MM.1S (cell line): ENCODE measurements around the gene ATG4D.

Experiments
- DNase-seq: peaks from one replicate; pipeline ENCODE4 v3.0.0-alpha.2; 2015
- H2AFZ ChIP-seq: fragments of 300-600 bp; sonication (generic); 2 replicates; pipeline ENCODE4 v1.6.0; 2016; ENCODE audit warnings: antibody characterized with exemption, low read length
- H3F3A ChIP-seq: fragments of 300-600 bp; sonication (generic); 2 replicates; pipeline ENCODE4 v1.6.1; 2016; ENCODE audit warnings: mild to moderate bottlenecking, antibody characterized with exemption, low read length, moderate library complexity, mixed read lengths; ENCODE audit not compliant: insufficient read depth
- H3K27ac ChIP-seq: fragments of 300-600 bp; sonication (generic); 2 replicates; pipeline ENCODE4 v1.5.1; 2016; ENCODE audit warnings: mild to moderate bottlenecking, low read length
- H3K27me3 ChIP-seq: fragments of 300-600 bp; sonication (generic); replicated peaks from 2 replicates; pipeline ENCODE4 v1.6.0; 2016; ENCODE audit warnings: low read length; ENCODE audit not compliant: insufficient read depth
- H3K36me3 ChIP-seq: fragments of 300-600 bp; sonication (generic); replicated peaks from 2 replicates; pipeline ENCODE4 v1.6.1; 2016; ENCODE audit warnings: mild to moderate bottlenecking, low read length, mixed read lengths; ENCODE audit not compliant: insufficient read depth
- H3K4me1 ChIP-seq: fragments of 300-600 bp; sonication (generic); 2 replicates; pipeline ENCODE4 v1.6.1; 2016; ENCODE audit warnings: low read length, mixed read lengths
- H3K4me2 ChIP-seq: fragments of 300-600 bp; sonication (generic); 2 replicates; pipeline ENCODE4 v1.6.0; 2016; ENCODE audit warnings: low read depth, low read length
- H3K4me3 ChIP-seq: fragments of 300-600 bp; sonication (generic); 2 replicates; pipeline ENCODE4 v1.5.1; 2016; ENCODE audit warnings: low read length, mixed read lengths
- H3K79me2 ChIP-seq: fragments of 300-600 bp; sonication (generic); 2 replicates; pipeline ENCODE4 v1.6.1; 2016; ENCODE audit warnings: mixed run types, low read length, mixed read lengths
- H3K9ac ChIP-seq: fragments of 300-600 bp; sonication (generic); 2 replicates; pipeline ENCODE4 v1.6.1; 2016; ENCODE audit warnings: low read length, mixed read lengths
- H3K9me2 ChIP-seq: fragments of 300-600 bp; sonication (generic); replicated peaks from 2 replicates; pipeline ENCODE4 v1.6.1; 2016; ENCODE audit warnings: mild to moderate bottlenecking, low read length, mixed read lengths; ENCODE audit not compliant: insufficient read depth
- H3K9me3 ChIP-seq: fragments of 300-600 bp; sonication (generic); replicated peaks from 2 replicates; pipeline ENCODE4 v1.6.1; 2016; ENCODE audit warnings: mild to moderate bottlenecking, low read length, mixed read lengths; ENCODE audit not compliant: insufficient read depth
- H4K20me1 ChIP-seq: fragments of 300-600 bp; sonication (generic); 2 replicates; pipeline ENCODE4 v1.6.1; 2016; ENCODE audit warnings: mild to moderate bottlenecking, low read length, moderate library complexity, mixed read lengths; ENCODE audit not compliant: insufficient read depth
- EZH2 ChIP-seq: fragments of 300-600 bp; sonication (generic); optimal IDR thresholded peaks from 2 replicates; pipeline ENCODE3; 2017; ENCODE audit warnings: low read depth, mild to moderate bottlenecking, antibody characterized with exemption, low read length, mixed read lengths
- EZH2phosphoT487 ChIP-seq: fragments of 300-600 bp; sonication (generic); IDR thresholded peaks from 2 replicates; pipeline ENCODE4 v1.6.1; 2018; ENCODE audit warnings: antibody characterized with exemption, low read length
- TF ChIP-seq, protein P1 (sequence below): fragments of 300-600 bp; sonication (generic); IDR thresholded peaks from 2 replicates; pipeline ENCODE4 v1.5.1; 2016; ENCODE audit warnings: antibody characterized with exemption, low read length, mixed read lengths

Gene ATG4D

GRCh38 chr19:10601999-10602329 is 58.3 kb downstream of the ATG4D start:
- H3K27ac ChIP-seq: no peak overlapping the region
- H3K4me1 ChIP-seq: peaks cover 2% of the 10 kb centered on the region
- no peak for TF ChIP-seq EZH2
- no peaks in the 10 kb centered on the region for H3K9me2 ChIP-seq
- peak overlapping the region; percentile 70 for H3K4me2 ChIP-seq
- H3K4me3 ChIP-seq: no peak overlapping the region
- 0 out of 2 replicates have a peak, but pooled peaks cover 11% of the 10 kb centered on the region for H3K27me3 ChIP-seq
- peaks cover 2% of the 10 kb centered on the region; the same call in 1 of the 2 replicates for H3F3A ChIP-seq
- H4K20me1 ChIP-seq: no peaks in the 10 kb centered on the region
- DNase-seq: no peak
- H3K9ac ChIP-seq: no peak overlapping the region
- no peaks in the 10 kb centered on the region for H3K9me3 ChIP-seq
- H2AFZ ChIP-seq: peak overlapping the region; percentile 67; the same call in 1 of the 2 replicates
- H3K79me2 ChIP-seq: no peaks in the 10 kb centered on the region
- no peaks in the 10 kb centered on the region for H3K36me3 ChIP-seq

GRCh38 chr19:10602330-10603083 is 58.8 kb downstream of the ATG4D start:
- Histone ChIP-seq H3K36me3 (no peaks in the 10 kb centered on the region), H3K9me3 (no peaks in the 10 kb centered on the region), H2AFZ (peak overlapping the region; percentile 98), H3K27me3 (0 out of 2 replicates have a peak, but pooled peaks cover 11% of the 10 kb centered on the region), H3K27ac (no peak overlapping the region), H3F3A (no peaks in the 10 kb centered on the region), H3K4me2 (peak overlapping the region; percentile 99), H3K4me1 (no peaks in the 10 kb centered on the region; the same call in 1 of the 2 replicates), H3K4me3 (peak overlapping the region; percentile 93), H3K9me2 (no peaks in the 10 kb centered on the region), H3K79me2 (no peaks in the 10 kb centered on the region), H4K20me1 (no peaks in the 10 kb centered on the region), H3K9ac (peak overlapping the region; percentile 45; the same call in 1 of the 2 replicates)
- TF ChIP-seq EZH2phosphoT487 (no peak), EZH2 (no peak)
- TF ChIP-seq, protein P1, sequence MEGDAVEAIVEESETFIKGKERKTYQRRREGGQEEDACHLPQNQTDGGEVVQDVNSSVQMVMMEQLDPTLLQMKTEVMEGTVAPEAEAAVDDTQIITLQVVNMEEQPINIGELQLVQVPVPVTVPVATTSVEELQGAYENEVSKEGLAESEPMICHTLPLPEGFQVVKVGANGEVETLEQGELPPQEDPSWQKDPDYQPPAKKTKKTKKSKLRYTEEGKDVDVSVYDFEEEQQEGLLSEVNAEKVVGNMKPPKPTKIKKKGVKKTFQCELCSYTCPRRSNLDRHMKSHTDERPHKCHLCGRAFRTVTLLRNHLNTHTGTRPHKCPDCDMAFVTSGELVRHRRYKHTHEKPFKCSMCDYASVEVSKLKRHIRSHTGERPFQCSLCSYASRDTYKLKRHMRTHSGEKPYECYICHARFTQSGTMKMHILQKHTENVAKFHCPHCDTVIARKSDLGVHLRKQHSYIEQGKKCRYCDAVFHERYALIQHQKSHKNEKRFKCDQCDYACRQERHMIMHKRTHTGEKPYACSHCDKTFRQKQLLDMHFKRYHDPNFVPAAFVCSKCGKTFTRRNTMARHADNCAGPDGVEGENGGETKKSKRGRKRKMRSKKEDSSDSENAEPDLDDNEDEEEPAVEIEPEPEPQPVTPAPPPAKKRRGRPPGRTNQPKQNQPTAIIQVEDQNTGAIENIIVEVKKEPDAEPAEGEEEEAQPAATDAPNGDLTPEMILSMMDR: no peak
- peak; percentile 72 for DNase-seq
